GM19455 (cell line): ENCODE measurements around the gene IL10RB.

ENCODE experiments used
- ATAC-seq: cut with Tn5 transposase; IDR thresholded peaks from one replicate; pipeline ENCODE4 v1.9.1; 2021; ENCODE audit not compliant: unreplicated experiment

Gene IL10RB

DNA sequence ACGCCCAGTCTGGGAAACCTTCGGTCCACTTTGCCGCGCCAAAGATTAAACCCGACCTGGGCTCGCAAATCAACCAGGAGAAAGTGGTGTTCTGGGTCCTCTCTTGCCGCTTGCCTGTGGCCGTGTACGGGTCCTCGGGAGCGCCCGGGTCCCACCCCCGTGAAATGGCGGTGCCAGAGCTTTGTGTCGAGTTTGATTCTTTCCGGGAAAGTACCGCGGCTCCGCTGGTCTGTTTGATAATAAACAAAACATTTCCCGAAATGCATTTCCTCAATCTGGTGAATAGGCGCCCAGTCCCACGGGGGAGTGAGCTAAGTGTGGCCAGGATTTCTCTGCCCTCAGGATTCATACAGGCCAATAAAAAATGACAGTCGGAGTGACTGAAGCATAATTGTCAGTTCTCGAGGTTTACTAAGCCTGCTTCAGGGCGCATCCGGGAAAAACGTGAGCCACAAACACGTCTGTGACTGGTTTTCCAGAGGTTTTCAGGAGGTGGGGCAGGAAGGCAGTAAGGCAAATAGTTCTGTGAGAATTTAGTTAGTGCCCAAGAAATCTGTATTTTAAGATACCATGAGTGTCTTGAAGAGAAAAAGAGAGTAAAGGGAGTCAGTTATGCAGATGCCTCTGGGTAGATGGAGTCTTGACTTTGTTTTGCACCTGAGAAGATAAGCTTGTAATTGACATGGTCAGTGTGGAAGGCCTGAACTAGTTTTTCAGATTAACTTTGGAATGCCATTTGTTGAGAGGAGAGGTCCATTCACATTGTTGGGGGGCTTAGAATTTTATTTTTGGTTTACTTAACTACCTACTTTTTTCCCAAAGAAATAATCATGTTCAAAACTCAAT lies 59.3 kb downstream of the IL10RB start:
- peak; percentile 42 for ATAC-seq

DNA sequence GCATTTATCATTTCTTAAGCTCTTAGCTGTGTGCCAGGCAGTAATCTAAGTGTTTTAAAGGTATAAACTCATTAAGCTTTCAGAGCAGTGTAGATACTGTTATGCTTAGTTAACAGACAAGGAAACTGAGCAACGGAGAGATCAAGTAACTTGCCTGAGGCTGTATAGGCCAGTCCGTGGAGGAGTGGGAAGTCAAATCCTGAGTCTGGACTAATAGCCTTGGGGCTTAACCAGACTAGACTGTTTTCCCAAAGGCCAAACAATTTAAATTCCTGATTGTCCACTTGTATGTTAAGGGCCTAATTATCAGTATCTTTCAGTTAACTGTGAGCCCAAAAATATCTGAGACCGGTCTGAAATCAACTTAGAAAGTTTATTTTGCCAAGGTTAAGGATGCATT lies 61.2 kb downstream of the IL10RB start:
- ATAC-seq = no peak

DNA sequence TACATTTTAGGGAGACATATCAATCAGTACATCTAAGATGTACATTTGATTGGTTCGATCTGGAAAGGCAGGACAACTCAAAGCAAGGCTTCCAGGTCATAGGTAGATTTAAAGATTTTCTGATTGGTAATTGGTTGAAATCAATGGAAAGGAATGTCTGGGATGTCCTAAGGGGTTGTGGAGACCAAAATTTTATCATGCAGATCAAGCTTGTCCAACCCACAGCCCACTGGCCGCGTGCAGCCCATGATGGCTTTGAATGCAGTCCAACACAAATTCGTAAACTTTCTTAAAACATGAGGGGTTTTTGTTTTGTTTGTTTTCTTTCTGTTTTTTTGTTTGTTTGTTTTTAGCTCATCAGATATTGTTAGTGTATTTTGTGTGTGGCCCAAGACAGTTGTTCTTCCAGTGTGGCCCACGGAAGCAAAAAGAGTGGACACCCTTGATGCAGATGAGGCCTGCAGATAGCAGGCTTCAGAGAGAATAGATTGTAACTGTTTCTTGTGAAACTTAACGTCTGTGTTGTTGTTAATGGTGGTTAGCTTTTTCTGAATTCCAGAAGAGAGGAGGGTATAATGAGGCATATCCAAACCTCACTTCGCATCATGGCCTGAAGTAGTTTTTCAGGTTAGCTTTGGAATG lies 61.7 kb downstream of the IL10RB start:
- no peak for ATAC-seq

DNA sequence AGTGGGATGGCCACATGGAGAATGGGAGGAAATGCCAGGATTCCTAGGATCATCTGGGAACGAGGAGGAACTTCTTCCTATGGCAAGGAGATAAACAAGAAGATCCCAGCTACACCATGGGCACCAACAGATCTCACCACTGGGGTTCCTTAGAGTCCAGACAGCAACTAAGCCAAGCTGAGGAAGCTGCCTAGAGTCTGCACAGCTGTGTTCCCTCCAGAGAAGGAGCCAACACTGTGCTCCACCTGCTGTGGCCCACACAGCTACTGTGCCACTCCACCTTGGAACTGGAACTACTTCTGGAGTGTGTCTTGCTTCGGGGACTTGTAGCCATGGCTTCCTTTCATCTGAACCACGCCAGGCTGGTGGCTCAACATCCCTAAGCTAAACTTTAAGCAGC lies 64.6 kb downstream of the IL10RB start:
- ATAC-seq = no peak

DNA sequence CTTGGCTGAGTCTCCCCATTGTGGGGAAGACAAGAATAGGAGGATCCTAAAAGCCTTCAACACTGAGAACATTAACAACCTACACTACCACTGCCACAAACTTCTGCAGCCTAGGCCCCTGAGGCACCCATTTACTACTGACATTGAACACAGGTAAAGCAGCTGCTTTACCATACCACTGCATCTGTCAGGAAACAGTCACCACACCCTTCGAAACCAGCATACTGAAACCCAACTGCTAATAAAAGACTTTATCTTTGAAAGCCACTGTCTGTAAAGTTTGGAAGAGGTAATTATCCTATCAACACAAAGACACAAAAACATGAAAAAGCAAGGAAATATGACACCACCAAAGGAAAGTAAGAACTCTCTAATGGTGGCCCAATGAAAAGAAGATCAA lies 66.0 kb downstream of the IL10RB start:
- peak; percentile 78 for ATAC-seq

DNA sequence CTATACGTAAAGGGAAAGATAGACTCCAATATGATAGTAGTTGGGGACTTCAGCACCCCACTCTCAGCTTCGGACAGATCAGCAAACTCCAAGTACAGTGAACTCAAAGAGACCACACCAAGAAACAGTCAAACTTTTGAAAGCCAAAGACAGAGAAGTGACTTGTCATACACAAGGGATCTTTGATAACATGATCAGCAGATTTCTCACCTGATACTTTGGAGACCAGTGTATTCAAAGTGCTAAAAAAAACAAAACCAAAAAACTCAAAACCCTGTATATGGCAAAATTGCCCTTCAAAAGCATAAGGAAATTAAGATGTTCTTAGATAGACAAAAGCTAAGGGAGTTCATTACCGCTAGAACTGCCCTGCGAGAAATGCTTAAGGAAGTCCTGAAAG lies 68.0 kb downstream of the IL10RB start:
- ATAC-seq = no peak

DNA sequence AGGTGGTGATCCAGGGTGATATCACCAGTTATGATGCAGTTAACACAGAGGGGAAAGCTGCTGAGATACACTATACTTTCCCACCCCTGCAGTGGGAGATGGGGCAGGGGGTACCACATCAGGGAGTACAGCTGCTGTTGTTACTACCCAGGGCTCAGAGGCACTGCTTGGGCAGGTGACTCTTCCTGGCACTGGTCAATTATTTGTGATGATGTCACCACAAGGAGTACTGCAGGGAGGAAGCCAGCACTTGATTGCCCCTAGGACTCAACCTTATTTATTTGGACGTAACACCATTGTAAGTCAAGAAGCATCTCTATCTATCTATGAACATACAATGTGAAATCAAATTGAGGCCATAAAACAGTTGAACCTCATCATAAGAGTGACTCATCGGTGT lies 68.7 kb downstream of the IL10RB start:
- ATAC-seq = no peak

DNA sequence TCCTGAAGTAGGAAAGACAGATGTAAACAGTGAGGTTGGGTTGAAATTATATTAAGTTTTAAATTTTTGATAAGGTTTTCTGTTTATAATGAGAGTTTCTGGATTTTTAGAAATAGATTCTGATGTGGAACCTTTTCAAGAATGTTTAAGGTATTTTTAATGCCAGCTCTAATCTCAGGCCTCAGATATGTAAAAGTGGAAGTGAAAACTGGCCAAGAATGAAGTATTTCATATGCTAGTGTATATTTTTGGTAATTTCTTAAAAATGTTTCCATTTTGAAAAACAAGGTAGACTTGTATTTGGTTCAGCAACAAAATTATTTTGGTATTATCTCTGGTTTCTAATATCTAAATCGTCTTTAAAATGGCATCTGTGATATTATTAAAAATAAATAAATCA lies 73.0 kb downstream of the IL10RB start:
- no peak for ATAC-seq

DNA sequence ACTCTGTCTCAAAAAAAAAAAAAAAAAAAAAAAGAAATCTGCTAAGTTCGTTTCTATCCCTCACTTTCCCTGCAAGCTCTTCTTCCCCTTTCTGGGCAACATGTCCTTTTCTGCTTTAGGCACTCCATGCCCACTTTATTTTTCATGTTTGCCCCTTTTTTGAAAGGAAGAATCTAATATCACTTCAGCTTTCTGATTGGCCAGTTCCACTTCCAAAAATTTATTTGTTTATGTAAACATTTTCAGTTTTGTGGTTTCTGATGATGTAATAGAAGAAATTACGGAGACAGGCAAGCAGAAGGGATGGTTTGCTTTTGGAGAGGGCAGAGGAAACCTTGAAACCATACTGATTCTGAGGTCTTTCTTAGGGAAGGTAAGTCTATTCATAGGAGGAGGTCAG lies 73.8 kb downstream of the IL10RB start:
- no peak for ATAC-seq

DNA sequence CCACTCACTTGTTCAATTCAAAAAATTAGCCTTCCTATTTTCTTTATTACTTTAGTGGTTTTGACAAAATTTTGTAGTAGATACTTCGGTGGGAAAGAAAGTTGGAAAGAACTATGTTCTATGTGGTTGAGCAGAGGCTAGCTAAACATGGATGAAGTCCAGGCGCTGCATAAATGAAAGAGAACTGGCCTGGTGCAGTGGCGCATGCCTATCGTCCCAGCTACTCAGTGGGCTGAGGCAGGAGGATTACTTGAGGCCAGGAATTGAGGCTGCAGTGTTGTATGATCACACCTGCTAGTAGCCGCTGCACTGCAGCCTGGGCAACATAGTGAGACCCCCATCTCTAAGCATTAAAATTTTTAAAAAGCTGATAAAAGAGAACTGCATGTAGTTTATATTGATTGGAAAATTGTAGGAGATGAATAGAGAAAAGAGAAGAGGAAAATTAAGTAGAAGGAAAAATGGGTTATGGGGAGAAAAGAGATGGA lies 79.6 kb downstream of the IL10RB start:
- ATAC-seq = no peak
